Measurements from ENCODE around the gene EEFSEC. TPM values are rescaled to one million over a fixed set of nuclear protein-coding genes. Genes with fewer than 3 reads are reported as not detected.
A peak's percentile ranks its signal among the peaks of the same experiment; 100 is the strongest.

The EEFSEC gene
- total and polyA plus RNA-seq, 11 donors = 17.5 to 48.0 (median 22.5) TPM

- WGBS, 4 donors = 87 to 91% (median 87%) methylated on average over 11 of the region's 11 CpGs
- no peak for TF ChIP-seq POLR2A (IDR thresholded peaks at IDR 0.05)
- TF ChIP-seq CTCF (IDR thresholded peaks at IDR 0.05) = no peak
- H3K9me3 ChIP-seq = no peaks in the 10 kb centered on the region
Observed at GRCh38 chr3:128271536-128272332, 118.5 kb downstream of the EEFSEC start.

DNA sequence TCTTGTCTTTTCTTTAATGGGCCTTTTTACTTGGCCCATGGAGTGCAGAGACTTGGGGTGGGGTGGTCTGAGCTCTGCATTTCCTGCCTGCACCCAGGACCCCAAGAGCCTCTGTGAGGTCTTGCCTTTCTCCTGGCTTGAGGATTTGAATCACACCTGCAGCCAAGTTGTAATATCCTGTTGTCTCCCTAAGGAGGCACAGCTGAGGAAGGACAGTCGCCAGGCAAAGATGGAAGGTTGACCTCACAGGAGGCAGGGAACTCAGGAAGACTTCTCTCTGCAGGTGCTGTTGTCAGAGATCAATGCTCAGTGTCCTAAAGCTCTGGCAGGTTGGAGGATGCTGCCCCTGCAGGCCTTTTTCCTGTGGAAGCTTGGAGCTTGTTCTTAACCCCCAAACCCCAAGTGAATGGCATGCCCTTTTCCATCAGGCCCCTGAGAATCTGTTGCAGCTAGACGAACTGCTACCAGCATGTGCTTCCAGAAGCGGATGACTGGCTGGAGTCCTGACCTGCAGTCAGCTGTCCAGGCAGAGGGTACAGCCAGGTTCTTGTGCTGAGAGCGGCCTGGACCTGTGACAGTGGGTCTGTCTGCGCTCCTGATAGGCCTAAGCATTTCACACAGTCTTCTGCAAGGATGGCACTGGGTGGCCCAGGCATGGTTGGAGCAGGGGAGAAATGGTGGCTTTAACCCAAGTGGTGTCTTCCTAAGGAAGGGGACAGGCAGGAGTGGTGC is 120.0 kb downstream of the EEFSEC start:
- peak; percentile 83 to 92 (median 88) for ATAC-seq
- H3K36me3 ChIP-seq = peaks cover 0 to 18% (median 7%) of the 10 kb centered on the region in 9 donors
- peak in 3 of 5 donors; percentile 43 to 75 (median 51) for DNase-seq
- 33 to 70% (median 48%) methylated on average over 2 to 5 of the region's 5 CpGs for WGBS, 4 donors
- intact Hi-C loops (cut with DNase I) = no loop called here
- no peak for TF ChIP-seq CTCF (IDR thresholded peaks at IDR 0.05)
- no peak for TF ChIP-seq POLR2A (IDR thresholded peaks at IDR 0.05)
- H3K27ac ChIP-seq = peak overlapping the region in 2 of 12 donors; percentile 11 to 36
- H3K4me1 ChIP-seq = peaks cover 0 to 38% (median 12%) of the 10 kb centered on the region in 12 donors
- H3K9me3 ChIP-seq = no peaks in the 10 kb centered on the region
- no peaks in the 10 kb centered on the region for H3K27me3 ChIP-seq
- H3K4me3 ChIP-seq = no peak overlapping the region

More at GRCh38 chr3:128271536-128272332, 118.5 kb downstream of the EEFSEC start:
- peaks cover 0 to 33% (median 6%) of the 10 kb centered on the region in 12 donors for H3K4me1 ChIP-seq
- intact Hi-C loops (cut with DNase I) = no loop called here
- ATAC-seq (no peak), DNase-seq (no peak)
- H3K27ac ChIP-seq = no peak overlapping the region
- H3K36me3 ChIP-seq = peaks cover 0 to 18% (median 9%) of the 10 kb centered on the region in 9 donors
- H3K27me3 ChIP-seq = no peaks in the 10 kb centered on the region
- H3K4me3 ChIP-seq = no peak overlapping the region

- Histone ChIP-seq H3K36me3 (peaks cover 0 to 18% (median under 1%) of the 10 kb centered on the region in 9 donors), H3K9me3 (no peaks in the 10 kb centered on the region), H3K4me3 (no peak overlapping the region), H3K27ac (peak overlapping the region in 2 of 12 donors; percentile 11 to 36), H3K4me1 (peaks cover 0 to 45% (median 19%) of the 10 kb centered on the region in 12 donors), H3K27me3 (no peaks in the 10 kb centered on the region)
- ATAC-seq (no peak), DNase-seq (no peak)
- 87 to 93% (median 88%) methylated on average over 11 of the region's 11 CpGs for WGBS, 4 donors
- intact Hi-C loops (cut with DNase I) = no loop called here
- no peak for TF ChIP-seq POLR2A (IDR thresholded peaks at IDR 0.05)
- TF ChIP-seq CTCF (IDR thresholded peaks at IDR 0.05) = no peak
Observed at GRCh38 chr3:128273841-128274573, 120.7 kb downstream of the EEFSEC start.
